ENCODE results near the gene CDK6.

The CDK6 gene

DNA sequence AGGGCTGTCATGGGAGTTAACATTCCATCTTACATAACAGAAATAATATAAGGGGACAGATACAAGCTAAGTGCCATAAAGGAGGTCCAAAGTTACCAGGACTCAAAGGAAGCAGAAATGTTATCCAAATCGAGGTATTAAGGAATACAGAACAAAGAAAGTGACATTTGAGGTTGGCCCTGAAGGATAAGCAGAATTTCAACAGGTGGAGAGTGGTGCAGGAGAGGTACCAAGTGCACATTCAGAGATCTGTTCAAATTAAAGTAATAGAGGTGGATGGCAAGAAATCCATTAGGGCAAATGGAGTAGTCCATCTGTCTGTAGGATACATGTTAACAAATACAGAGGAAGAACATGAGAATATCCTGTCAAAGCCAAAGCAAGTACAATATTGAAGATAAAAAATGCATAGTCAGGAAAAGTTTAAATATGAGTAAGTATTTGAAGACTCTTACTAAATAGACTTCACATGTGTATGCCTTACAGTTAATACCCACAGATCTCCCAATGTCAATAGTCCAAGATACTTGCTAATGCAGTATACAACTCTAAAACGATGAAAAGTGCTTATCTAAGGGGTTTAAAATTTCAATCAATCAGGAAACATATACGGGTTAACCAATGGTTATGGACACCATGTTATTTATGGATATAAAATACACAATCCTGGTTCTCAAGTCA is 10.0 kb downstream of the CDK6 start:
- no peak for DNase-seq (ENCODE audit: low read depth)
- H3K4me3 ChIP-seq (ENCODE audit: low read depth, low read length), result no peak overlapping the region
- TF ChIP-seq CTCF (IDR thresholded peaks at IDR 0.05; ENCODE audit: low read depth, low read length, missing control alignments), result no peak

- DNase-seq (ENCODE audit: low read depth), result no peak
- no peak overlapping the region for H3K4me3 ChIP-seq (ENCODE audit: low read depth, low read length)
- TF ChIP-seq CTCF (IDR thresholded peaks at IDR 0.05; ENCODE audit: low read depth, low read length, missing control alignments), result no peak
Observed at GRCh38 chr7:92824901-92825480, 11.4 kb downstream of the CDK6 start.

GRCh38 chr7:92824450-92824849 is 11.9 kb downstream of the CDK6 start:
- no peak overlapping the region for H3K4me3 ChIP-seq (ENCODE audit: low read depth, low read length)
- no peak for TF ChIP-seq CTCF (IDR thresholded peaks at IDR 0.05; ENCODE audit: low read depth, low read length, missing control alignments)
- no peak for DNase-seq (ENCODE audit: low read depth)

DNA sequence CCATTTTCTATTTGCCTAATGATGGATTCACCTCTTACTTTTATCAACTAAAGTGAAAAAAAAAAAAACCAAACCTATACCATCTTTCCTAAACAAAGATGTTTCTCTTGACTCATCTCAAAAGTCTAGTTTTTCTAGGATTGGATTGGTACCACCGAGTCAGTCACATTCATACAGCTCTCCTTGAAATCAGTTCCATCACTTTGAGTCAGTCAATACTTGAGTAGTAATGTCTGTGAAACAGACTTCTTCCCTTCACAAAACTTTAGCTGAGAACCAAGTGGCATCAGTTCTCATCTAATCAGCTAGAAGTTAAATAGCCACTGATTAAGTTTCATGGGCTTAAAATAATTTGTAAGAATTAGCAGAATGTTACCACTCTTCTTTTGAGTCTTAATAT is 13.3 kb downstream of the CDK6 start:
- H3K4me3 ChIP-seq (ENCODE audit: low read depth, low read length), result no peak overlapping the region
- no peak for DNase-seq (ENCODE audit: low read depth)
- TF ChIP-seq CTCF (IDR thresholded peaks at IDR 0.05; ENCODE audit: low read depth, low read length, missing control alignments), result no peak

DNA sequence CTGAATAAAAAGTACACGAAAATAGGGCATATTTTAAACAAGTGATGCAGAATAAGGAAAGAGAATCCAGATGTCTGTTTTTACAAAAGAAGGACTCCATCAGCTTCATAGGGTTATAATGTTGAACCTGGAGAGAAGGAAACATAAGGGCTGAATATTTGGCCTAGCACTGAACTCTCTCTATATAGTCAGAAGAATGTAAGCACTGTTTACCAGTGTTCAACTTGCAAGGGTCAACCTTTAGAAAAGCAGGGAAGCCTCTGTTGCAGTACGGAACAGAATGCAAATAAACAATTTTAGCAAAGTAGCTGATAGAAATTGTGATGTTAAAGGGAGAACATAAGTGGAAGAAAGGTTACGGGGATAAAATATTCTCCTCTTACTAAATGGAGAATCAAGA is 16.2 kb downstream of the CDK6 start:
- no peak for DNase-seq (ENCODE audit: low read depth)
- TF ChIP-seq CTCF (IDR thresholded peaks at IDR 0.05; ENCODE audit: low read depth, low read length, missing control alignments), result no peak
- H3K4me3 ChIP-seq (ENCODE audit: low read depth, low read length), result no peak overlapping the region

DNA sequence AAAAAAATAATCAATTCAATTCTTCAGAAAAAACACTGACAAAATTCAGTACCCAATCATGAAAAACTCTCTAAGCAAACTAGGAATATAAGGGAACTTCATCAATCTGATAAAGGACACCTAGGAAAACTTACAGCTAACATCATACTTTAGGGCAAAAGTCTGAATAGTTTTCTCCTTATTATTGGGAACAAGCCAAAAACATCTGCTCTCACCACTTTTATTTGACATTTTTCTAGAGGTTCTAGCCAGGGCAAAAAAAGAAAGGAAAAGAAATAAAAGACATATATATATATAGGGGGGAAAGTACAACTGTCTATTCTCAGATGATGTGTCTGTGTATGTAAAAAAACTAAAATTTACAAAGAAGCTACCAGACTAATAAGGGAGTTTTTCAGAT is 19.0 kb downstream of the CDK6 start:
- DNase-seq (ENCODE audit: low read depth), result no peak
- H3K4me3 ChIP-seq (ENCODE audit: low read depth, low read length), result no peak overlapping the region
- no peak for TF ChIP-seq CTCF (IDR thresholded peaks at IDR 0.05; ENCODE audit: low read depth, low read length, missing control alignments)

DNA sequence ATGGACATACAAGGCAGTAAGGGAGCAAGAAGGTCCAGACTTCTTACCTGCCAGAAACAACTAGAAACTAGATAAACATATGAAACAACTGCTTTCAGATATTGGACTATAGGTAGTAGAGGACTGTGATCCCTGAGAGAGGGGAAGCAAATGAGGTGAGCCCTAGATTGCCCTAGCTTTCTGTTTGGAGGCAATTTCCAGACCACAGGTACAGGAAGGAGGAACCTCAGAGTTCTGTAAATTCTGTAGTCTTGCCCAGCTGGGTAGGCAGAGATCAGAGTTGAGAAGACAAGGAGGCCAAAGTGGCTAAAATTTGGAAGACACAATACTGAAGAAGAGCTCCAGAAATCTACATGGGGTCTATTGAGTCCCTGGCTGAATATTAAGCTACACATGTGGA is 21.0 kb downstream of the CDK6 start:
- H3K4me3 ChIP-seq (ENCODE audit: low read depth, low read length), result no peak overlapping the region
- no peak for DNase-seq (ENCODE audit: low read depth)
- TF ChIP-seq CTCF (IDR thresholded peaks at IDR 0.05; ENCODE audit: low read depth, low read length, missing control alignments), result no peak
